HG02759 (cell line): Measurements from ENCODE around the gene PHACTR4.
"Not testable (repeated sequence)": the region's sequence is repeated elsewhere in the genome, so short reads cannot be mapped to it uniquely, and the experiment has no call there.

ENCODE experiments used
- ATAC-seq: cut with Tn5 transposase; IDR thresholded peaks from one replicate; pipeline ENCODE4 v1.9.1; 2021; ENCODE audit warnings: mild to moderate bottlenecking, moderate library complexity; ENCODE audit not compliant: unreplicated experiment

PHACTR4 gene

GRCh38 chr1:28482138-28482537 is 112.6 kb downstream of the PHACTR4 start:
- ATAC-seq, result no peak

- ATAC-seq, result no peak
These were observed 113.2 kb downstream of the PHACTR4 start for GRCh38 chr1:28482702-28483101.

- no peak for ATAC-seq
These were observed 125.2 kb downstream of the PHACTR4 start for GRCh38 chr1:28494737-28495136.

GRCh38 chr1:28499553-28499952 is 130.0 kb downstream of the PHACTR4 start:
- ATAC-seq, result no peak

GRCh38 chr1:28501925-28502324 is 132.4 kb downstream of the PHACTR4 start:
- ATAC-seq, result no peak

- no peak for ATAC-seq
These were observed 133.6 kb downstream of the PHACTR4 start for GRCh38 chr1:28503117-28503516.

GRCh38 chr1:28505406-28506187 is 136.1 kb downstream of the PHACTR4 start, which contains the start of gene RCC1:
Gene RCC1 (plus strand): TSS chr1:28506043. CDS start chr1:28529867, 23,824 bp downstream.
- ATAC-seq, result peak; percentile 82

GRCh38 chr1:28506907-28507246 is 137.3 kb downstream of the PHACTR4 start:
- no peak for ATAC-seq

GRCh38 chr1:28507247-28507645 is 137.7 kb downstream of the PHACTR4 start:
- ATAC-seq, result no peak

- no peak for ATAC-seq
These were observed 138.3 kb downstream of the PHACTR4 start for GRCh38 chr1:28507646-28508434.

- ATAC-seq, result no peak
These were observed 138.9 kb downstream of the PHACTR4 start for GRCh38 chr1:28508435-28508754.

GRCh38 chr1:28509705-28510272 is 140.2 kb downstream of the PHACTR4 start:
- no peak for ATAC-seq

- ATAC-seq, result no peak
These were observed 140.9 kb downstream of the PHACTR4 start for GRCh38 chr1:28510273-28510969.

- ATAC-seq, result no peak
These were observed 141.5 kb downstream of the PHACTR4 start for GRCh38 chr1:28510970-28511440.

- ATAC-seq, result no peak
These were observed 142.6 kb downstream of the PHACTR4 start for GRCh38 chr1:28512058-28512611.

GRCh38 chr1:28514445-28514933 is 144.9 kb downstream of the PHACTR4 start:
- not testable (repeated sequence) for ATAC-seq

GRCh38 chr1:28516518-28516956 is 147.0 kb downstream of the PHACTR4 start:
- ATAC-seq, result no peak

GRCh38 chr1:28517649-28517999 is 148.1 kb downstream of the PHACTR4 start:
- peak; percentile 2 for ATAC-seq

- ATAC-seq, result peak; percentile 82
These were observed 148.6 kb downstream of the PHACTR4 start for GRCh38 chr1:28518000-28518744.

- peak; percentile 12 for ATAC-seq
These were observed 149.3 kb downstream of the PHACTR4 start for GRCh38 chr1:28518745-28519341.
